Esophagus (tissue), 2 donors: ENCODE measurements around the gene PHF21B. TPM values are rescaled to one million over a fixed set of nuclear protein-coding genes. Genes with fewer than 3 reads are reported as not detected.

Source experiments
- H3K27ac ChIP-seq, 2 donors: one replicate each; pipeline ENCODE4 v1.5.1; 2013; ENCODE audit warnings: low read depth in 2 of 2, mild to moderate bottlenecking in 2 of 2, inconsistent platforms in 1 of 2, low read length in 1 of 2, moderate library complexity in 1 of 2
- H3K27me3 ChIP-seq, 2 donors: one replicate each; pipeline ENCODE4 v1.6.1; 2013; ENCODE audit warnings: low read length in 2 of 2, control low read depth in 1 of 2, mild to moderate bottlenecking in 1 of 2; ENCODE audit not compliant: insufficient read depth in 2 of 2, control insufficient read depth in 1 of 2
- H3K36me3 ChIP-seq, 2 donors: one replicate each; pipeline ENCODE4 v1.6.1; 2013; ENCODE audit warnings: low read length in 1 of 2; ENCODE audit not compliant: control insufficient read depth in 2 of 2, insufficient read depth in 2 of 2
- H3K4me1 ChIP-seq, 2 donors: one replicate each; pipeline ENCODE4 v1.6.1; 2013; ENCODE audit warnings: low read length in 1 of 2; ENCODE audit not compliant: control insufficient read depth in 2 of 2, insufficient read depth in 2 of 2
- H3K4me3 ChIP-seq, 2 donors: one replicate each; pipeline ENCODE4 v1.5.1; 2013; ENCODE audit warnings: low read length in 2 of 2, mild to moderate bottlenecking in 2 of 2, low read depth in 1 of 2, moderate library complexity in 1 of 2
- H3K9me3 ChIP-seq, 2 donors: one replicate each; pipeline ENCODE4 v1.6.1; 2013; ENCODE audit warnings: mild to moderate bottlenecking in 2 of 2, low read depth in 1 of 2, low read length in 1 of 2, moderate library complexity in 1 of 2; ENCODE audit not compliant: control insufficient read depth in 2 of 2, insufficient read depth in 1 of 2
- WGBS, 2 donors: extraction: QIAGEN DNeasy Blood & Tissue Kit; methylation state at CpG; one replicate each; pipeline ENCODE4 v1.1.7; 2013; 5-methylcytosine and 5-hydroxymethylcytosine counted together
- polyA plus RNA-seq, 2 donors: library from polyadenylated mRNA; stranded (reverse); fragments of 200-250 nt; gene quantifications; one replicate each; pipeline ENCODE4 v1.2.3, GENCODE V29; 2013
- donor health status: healthy with polysubstance abuse.
- donor health status: Bipolar disorder and iron deficiency.

PHF21B gene
- polyA plus RNA-seq, 2 donors = 0.08 to 0.25 TPM

DNA sequence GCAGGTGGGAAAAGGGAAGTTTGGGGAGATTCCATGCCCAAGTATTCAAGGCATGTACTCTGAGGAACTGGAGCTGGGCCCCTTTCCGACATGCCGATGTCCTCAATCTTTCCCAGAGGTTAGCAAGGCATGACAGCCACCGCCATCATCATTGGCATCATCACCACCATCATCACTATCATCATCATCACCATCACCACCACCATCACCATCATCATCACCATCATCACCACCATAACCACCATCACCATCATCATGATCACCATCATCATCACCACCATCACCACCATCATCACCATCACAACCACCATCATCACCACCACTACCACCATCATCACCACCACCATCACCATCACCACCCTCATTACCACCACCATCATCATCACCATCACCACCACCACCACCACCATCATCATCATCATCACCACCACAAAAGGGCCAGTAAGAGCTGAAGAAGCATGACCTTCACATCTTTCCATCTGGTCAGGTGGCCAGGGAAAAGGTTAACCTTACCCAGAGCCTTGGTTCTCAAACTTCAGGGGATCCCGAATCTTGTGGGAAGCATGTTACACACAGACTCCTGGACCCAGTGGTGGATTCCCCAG lies 25.8 kb downstream of the PHF21B start:
- Histone ChIP-seq H3K36me3 (no peaks in the 10 kb centered on the region), H3K27ac (no peak overlapping the region), H3K27me3 (no peaks in the 10 kb centered on the region), H3K4me1 (no peaks in the 10 kb centered on the region), H3K9me3 (no peaks in the 10 kb centered on the region), H3K4me3 (no peak overlapping the region)
- WGBS, 2 donors = 95 to 96% methylated on average over 4 of the region's 4 CpGs

DNA sequence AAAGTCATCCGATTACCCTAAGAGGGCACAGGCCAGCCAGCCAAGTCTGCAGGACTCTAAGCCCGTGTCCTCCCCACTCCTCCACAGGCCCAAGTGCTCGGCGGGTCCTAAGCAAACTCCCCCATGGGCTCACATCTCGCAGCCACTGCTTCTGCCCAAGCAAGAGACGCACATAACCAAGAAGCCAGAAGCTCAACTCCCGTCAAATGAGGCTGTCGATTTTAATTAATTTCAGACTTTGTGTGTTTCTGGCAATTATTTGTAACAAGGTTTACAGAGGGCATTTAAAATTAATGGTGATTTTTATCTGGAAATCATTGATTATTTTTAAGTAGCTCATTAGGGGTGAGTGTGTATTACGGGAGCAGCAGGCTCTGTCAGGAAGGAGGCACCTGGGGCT lies 27.4 kb downstream of the PHF21B start:
- WGBS, 2 donors = 74 to 81% methylated on average over 9 of the region's 9 CpGs
- Histone ChIP-seq H3K4me3 (no peak overlapping the region), H3K27ac (no peak overlapping the region), H3K4me1 (no peaks in the 10 kb centered on the region), H3K36me3 (no peaks in the 10 kb centered on the region), H3K27me3 (no peaks in the 10 kb centered on the region), H3K9me3 (no peaks in the 10 kb centered on the region)

DNA sequence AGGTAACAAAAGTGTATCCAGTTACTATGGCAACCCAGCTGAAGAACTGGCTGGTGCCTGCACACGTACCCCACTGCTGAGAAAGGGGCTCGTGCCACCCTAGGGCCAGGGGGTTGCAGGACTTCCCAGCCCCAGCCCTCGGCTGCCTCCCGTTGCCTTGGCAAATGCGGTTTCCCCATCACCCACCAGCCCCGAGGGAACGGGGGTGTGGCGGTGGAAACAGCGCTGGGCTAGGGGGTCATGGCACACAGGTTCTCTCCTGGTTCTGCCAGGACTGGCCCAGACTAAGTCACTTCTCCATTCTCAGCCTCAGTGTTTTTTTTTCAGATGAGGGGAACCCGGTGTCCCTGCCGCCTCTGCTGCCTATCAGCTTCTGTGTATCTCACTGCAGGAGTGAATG lies 27.9 kb downstream of the PHF21B start:
- Histone ChIP-seq H3K27ac (no peak overlapping the region), H3K27me3 (no peaks in the 10 kb centered on the region), H3K36me3 (no peaks in the 10 kb centered on the region), H3K4me3 (no peak overlapping the region), H3K9me3 (no peaks in the 10 kb centered on the region), H3K4me1 (no peaks in the 10 kb centered on the region)
- 72 to 75% methylated on average over 11 of the region's 11 CpGs for WGBS, 2 donors

GRCh38 chr22:44979154-44979553 lies 30.7 kb downstream of the PHF21B start:
- WGBS, 2 donors = 48 to 57% methylated on average over 6 of the region's 6 CpGs
- Histone ChIP-seq H3K9me3 (no peaks in the 10 kb centered on the region), H3K27ac (no peak overlapping the region), H3K4me3 (no peak overlapping the region), H3K27me3 (no peaks in the 10 kb centered on the region), H3K36me3 (no peaks in the 10 kb centered on the region), H3K4me1 (no peaks in the 10 kb centered on the region)

GRCh38 chr22:44975427-44976262 lies 34.2 kb downstream of the PHF21B start:
- 37 to 40% methylated on average over 22 of the region's 22 CpGs for WGBS, 2 donors
- peaks cover 0 to 2% of the 10 kb centered on the region in 2 donors for H3K4me1 ChIP-seq
- H3K27ac ChIP-seq = no peak overlapping the region
- no peaks in the 10 kb centered on the region for H3K9me3 ChIP-seq
- no peaks in the 10 kb centered on the region for H3K36me3 ChIP-seq
- H3K27me3 ChIP-seq = no peaks in the 10 kb centered on the region
- H3K4me3 ChIP-seq = no peak overlapping the region

GRCh38 chr22:44974454-44974853 lies 35.4 kb downstream of the PHF21B start:
- WGBS, 2 donors = 82 to 84% methylated on average over 9 of the region's 9 CpGs
- no peaks in the 10 kb centered on the region for H3K27me3 ChIP-seq
- H3K36me3 ChIP-seq = no peaks in the 10 kb centered on the region
- H3K4me3 ChIP-seq = no peak overlapping the region
- H3K4me1 ChIP-seq = peaks cover 0 to 2% of the 10 kb centered on the region in 2 donors
- H3K27ac ChIP-seq = no peak overlapping the region
- H3K9me3 ChIP-seq = no peaks in the 10 kb centered on the region

DNA sequence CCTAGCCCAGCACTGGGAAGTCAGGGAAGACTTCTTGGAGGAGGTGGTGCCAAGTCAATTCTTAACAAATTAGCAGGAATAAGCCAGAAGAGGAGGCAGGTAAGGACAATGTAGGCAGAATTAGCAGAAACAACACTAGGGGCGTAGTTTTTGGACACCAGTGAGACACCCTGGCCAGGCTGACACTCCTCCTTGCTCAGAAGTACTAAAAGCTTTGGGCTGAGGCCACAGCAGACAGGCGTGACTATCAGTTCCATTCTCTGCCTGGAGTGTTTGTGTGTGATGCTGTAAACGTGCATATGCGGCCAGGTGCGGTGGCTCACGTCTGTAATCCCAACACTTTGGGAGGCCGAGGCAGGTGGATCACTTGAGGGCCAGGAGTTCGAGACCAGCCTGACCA lies 36.0 kb downstream of the PHF21B start:
- H3K4me3 ChIP-seq = no peak overlapping the region
- H3K36me3 ChIP-seq = no peaks in the 10 kb centered on the region
- peaks cover 0 to 2% of the 10 kb centered on the region in 2 donors for H3K4me1 ChIP-seq
- H3K9me3 ChIP-seq = no peaks in the 10 kb centered on the region
- 77 to 83% methylated on average over 8 of the region's 8 CpGs for WGBS, 2 donors
- H3K27me3 ChIP-seq = no peaks in the 10 kb centered on the region
- no peak overlapping the region for H3K27ac ChIP-seq

- Histone ChIP-seq H3K4me3 (no peak overlapping the region), H3K4me1 (peaks cover 0 to 2% of the 10 kb centered on the region in 2 donors), H3K27ac (no peak overlapping the region), H3K36me3 (no peaks in the 10 kb centered on the region), H3K9me3 (no peaks in the 10 kb centered on the region), H3K27me3 (no peaks in the 10 kb centered on the region)
- 60 to 71% methylated on average over 23 of the region's 23 CpGs for WGBS, 2 donors
Observed at GRCh38 chr22:44972363-44973083, 37.3 kb downstream of the PHF21B start.

GRCh38 chr22:44971651-44972362 lies 38.0 kb downstream of the PHF21B start:
- H3K4me3 ChIP-seq = no peak overlapping the region
- peaks cover 0 to 2% of the 10 kb centered on the region in 2 donors for H3K4me1 ChIP-seq
- no peaks in the 10 kb centered on the region for H3K27me3 ChIP-seq
- H3K27ac ChIP-seq = no peak overlapping the region
- no peaks in the 10 kb centered on the region for H3K9me3 ChIP-seq
- H3K36me3 ChIP-seq = no peaks in the 10 kb centered on the region
- 62 to 69% methylated on average over 11 of the region's 11 CpGs for WGBS, 2 donors
